NOMO-1 (cell line): Measurements from ENCODE around the gene HABP2.

ENCODE experiments used
- DNase-seq, 2 experiments: peaks; one replicate each; lab custom pipeline; 2025; ENCODE audit not compliant: unreplicated experiment in 2 of 2; lab: John Stamatoyannopoulos, UW

HABP2 gene

DNA sequence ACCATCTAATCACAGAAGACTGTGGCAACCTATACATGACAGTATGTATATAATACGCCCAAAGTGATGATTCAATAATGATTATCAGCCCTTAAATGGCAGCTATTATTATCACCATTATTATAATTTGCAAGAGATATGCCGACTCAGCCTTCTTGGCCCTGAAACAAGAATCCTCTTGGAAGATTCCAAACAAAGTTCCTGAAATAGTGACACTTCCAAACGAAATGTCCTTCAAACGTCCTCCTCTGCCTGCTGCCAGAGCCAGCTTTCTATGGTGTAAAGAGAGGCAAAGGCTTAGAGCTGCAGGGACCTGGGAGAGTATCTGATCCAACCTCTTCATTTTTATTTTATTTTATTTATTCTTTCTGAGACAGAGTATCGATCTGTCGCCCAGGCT is 75.0 kb downstream of the HABP2 start:
- no peak for DNase-seq

DNA sequence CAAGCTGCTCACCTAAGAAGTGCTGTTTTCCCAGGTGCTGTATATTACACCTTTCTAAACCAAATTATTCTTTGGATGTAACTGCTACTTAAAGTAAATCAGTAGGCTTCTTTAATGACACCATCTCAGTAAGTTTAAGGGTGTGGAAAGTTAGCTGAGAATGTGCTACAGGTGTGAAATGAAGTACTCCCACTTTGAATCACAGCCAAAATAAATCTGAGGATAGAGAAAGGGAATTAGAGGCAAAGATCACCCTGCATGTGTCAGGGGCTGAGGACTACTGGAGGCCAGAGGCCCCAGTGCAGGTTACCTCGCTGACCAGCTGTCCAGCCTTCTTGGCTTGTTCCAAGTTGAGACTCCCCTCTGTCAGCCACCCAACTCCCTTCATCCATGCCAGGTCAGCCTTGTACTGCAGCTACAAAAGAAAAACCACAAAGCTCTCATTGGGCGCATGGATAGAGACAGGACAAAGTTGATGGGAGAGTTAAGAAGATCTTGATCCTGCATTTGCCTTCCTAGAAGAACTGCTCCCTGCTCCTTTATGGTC is 75.8 kb downstream of the HABP2 start:
- no peak for DNase-seq

DNA sequence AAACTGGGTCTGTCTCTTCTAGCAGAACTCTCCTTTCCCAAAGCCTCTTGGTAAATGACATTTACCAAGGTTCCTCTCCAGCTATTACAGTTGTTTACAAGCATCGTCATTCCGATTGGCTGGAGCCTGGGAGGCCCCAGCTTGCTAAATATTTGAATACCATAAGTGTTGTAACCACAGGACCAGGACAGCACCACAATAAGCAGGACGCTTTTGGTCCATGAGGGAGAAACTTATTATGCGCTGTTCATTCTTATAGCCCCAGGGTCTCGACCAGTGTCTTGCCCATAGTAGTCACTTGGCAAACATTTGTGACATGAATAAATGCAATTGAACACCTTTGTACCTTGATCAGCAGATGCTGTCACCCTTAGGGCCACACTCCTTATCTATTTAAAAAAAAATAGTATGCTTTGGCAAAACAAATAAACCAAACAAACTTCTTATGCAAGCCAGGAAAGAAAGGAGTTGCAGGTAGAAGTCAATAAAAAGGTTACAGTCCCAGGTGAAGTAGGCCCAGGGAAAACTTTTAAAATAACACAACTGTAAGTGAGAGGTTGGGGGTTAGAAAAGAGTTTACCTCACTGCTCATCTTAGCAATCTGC is 78.2 kb downstream of the HABP2 start:
- DNase-seq: no peak

- DNase-seq: no peak
These were observed 79.0 kb downstream of the HABP2 start for GRCh38 chr10:113631684-113632367.
